Measurements from ENCODE around the gene NUBP2.

NUBP2 gene

DNA sequence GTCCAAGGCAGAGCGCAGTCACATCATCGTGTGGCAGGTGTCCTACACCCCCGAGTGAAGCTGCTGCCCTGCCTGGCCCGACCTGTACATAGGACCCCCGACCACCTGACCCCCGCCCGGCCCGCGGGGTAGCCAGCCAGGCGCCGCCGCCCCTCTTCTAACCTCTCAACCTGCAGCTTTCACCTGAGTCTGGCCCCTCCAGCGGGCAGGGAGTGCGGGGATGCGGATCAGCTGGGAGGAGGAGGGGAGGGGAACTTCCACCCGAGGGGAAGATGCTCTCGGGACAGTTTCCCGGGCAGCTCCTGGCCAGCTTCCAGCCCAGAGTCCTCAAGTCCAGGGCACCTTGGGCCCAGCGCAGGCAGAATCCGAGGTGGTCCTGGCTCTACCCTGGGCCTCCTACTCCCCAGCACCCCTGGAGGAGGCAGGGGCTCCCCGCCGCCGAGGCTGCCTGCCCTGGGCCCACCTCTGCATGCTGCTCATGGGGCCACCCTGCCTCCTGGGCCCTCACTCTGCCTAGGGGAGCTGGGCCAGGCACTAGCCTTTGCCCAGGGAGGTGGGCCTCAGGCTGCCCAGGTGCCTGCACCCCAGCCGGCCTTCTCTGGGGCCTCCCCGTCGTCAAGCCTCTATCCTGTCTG lies 13.9 kb upstream of the NUBP2 start:
- FAIRE-seq (no peak), DNase-seq (ENCODE audit: insufficient read length, low spot score) (no peak)
- TF ChIP-seq, protein P1, sequence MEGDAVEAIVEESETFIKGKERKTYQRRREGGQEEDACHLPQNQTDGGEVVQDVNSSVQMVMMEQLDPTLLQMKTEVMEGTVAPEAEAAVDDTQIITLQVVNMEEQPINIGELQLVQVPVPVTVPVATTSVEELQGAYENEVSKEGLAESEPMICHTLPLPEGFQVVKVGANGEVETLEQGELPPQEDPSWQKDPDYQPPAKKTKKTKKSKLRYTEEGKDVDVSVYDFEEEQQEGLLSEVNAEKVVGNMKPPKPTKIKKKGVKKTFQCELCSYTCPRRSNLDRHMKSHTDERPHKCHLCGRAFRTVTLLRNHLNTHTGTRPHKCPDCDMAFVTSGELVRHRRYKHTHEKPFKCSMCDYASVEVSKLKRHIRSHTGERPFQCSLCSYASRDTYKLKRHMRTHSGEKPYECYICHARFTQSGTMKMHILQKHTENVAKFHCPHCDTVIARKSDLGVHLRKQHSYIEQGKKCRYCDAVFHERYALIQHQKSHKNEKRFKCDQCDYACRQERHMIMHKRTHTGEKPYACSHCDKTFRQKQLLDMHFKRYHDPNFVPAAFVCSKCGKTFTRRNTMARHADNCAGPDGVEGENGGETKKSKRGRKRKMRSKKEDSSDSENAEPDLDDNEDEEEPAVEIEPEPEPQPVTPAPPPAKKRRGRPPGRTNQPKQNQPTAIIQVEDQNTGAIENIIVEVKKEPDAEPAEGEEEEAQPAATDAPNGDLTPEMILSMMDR (IDR thresholded peaks at IDR 0.05; ENCODE audit: insufficient read depth, missing control alignments), result no peak

DNA sequence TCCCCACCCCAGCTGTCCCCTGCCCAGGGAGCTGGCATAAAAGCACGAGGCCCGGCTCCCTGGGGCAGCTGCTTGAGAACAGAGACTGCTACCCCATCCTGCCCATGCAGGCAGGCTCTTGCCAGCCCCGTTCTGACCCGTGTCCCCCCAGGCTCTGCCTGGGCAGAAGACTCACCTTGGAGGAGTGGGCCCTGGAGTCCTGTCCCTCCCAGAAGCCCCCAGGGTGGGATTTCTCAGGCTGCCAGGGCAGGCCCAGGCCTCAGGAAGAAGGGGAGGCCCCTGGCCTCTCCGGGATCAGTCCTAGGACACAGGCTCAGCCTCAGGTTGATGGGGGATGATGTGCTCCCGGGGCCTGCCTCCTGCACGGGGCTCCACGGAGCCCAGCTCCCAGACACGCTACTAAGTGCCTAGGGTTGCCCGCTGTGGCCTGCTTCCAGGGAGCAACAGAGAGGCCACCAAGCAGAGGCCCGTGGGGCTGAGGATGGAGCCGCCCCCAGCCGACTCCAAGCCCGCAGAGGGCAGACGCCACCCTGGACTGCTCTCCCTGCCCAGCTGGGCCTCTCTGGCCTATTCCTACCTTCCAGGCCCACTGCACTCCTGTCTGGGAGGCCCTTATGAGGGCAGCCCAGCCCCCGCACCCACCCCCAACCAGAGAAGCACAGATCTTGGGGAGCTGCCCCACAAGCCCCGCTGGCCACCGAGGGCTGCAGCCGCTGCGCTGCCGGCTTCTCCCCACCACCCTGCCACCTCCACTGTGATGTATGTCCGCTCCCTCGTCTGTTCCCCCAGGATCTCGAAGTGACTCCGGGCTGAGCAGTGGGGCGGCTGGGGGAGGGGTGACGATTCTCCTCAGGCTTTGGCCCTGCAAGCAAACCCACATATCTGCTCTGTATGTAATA lies 13.1 kb upstream of the NUBP2 start:
- FAIRE-seq, result no peak
- TF ChIP-seq, protein P1 (IDR thresholded peaks at IDR 0.05; ENCODE audit: insufficient read depth, missing control alignments), result no peak
- no peak for DNase-seq (ENCODE audit: insufficient read length, low spot score)

GRCh38 chr16:1770328-1771187 lies 12.2 kb upstream of the NUBP2 start:
- FAIRE-seq, result no peak
- TF ChIP-seq, protein P1 (IDR thresholded peaks at IDR 0.05; ENCODE audit: insufficient read depth, missing control alignments), result no peak
- DNase-seq (ENCODE audit: insufficient read length, low spot score), result no peak

DNA sequence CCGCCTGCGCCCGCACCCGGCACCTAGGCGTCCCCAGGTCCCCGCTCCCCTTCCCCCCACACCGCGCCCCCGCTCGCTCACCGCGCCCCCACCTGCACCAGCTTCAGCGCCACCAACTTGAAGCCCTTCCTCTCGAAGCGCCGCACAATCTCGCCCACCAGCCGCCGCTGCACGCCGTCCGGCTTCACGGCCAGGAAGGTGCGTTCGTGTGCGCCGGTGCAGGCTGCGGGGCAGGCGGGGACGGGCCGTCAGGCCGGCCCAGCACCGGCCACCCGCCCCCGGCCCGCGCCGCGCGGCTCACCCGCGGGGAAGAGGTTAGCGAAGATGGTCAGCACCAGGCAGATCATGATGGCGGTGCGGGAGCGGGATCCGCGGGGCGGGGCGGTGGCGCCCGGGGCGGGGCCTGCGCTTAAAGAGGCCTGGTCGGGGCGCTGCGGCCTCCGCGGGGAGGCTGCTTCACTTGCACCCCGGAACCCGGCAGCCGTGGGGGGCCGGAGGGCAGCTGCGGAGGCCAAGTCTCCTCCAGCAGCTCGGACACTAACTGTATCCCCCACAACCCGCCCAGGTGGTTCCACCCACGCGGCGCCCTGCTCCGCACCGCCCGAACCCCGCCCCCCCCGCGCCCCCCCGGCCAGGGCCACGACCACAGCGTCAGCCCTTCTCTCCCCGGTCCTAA lies 11.4 kb upstream of the NUBP2 start, which contains the start of gene NME3:
TSS of gene NME3 (minus strand) at position 356 of the 676 bp plus-strand sequence. CDS start at position 347, 9 bp downstream.
- DNase-seq (ENCODE audit: insufficient read length, low spot score) (peak; percentile 89), FAIRE-seq (no peak)
- TF ChIP-seq, protein P1 (IDR thresholded peaks at IDR 0.05; ENCODE audit: insufficient read depth, missing control alignments), result no peak

- DNase-seq (ENCODE audit: insufficient read length, low spot score) (no peak), FAIRE-seq (no peak)
- TF ChIP-seq, protein P1 (IDR thresholded peaks at IDR 0.05; ENCODE audit: insufficient read depth, missing control alignments), result no peak
Observed at GRCh38 chr16:1771864-1772361, 10.8 kb upstream of the NUBP2 start.

DNA sequence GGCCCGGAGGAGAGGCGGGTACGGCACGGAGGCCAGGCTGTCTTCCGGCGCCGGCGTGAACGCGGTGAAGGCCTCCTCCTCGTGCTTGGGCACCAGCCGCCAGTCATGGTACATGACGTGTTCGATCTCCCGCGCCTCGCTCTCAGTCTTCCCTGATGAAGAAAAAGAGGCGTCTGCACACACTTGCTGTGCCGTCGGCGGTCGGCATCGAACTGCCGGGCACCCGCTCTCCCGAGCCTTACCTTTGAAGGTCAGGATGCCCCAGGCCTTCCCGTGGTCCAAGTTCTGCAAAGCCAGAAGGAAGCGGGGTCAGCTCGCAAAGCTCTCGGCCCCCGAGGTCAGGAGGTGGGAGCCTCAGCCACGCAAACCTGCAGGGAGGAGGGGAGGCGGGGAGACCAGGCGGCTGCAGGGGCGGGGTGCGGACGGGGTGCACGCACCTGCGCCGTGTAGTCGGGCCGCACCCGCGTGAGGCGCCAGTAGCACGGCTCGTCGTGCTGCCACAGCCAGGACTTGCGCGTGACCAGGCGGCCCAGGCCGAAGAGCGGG lies 10.3 kb upstream of the NUBP2 start, which contains the start of gene EME2:
TSS of gene EME2 (plus strand) at position 449 of the 546 bp plus-strand sequence. CDS start 418 bp downstream, outside the sequence.
- DNase-seq (ENCODE audit: insufficient read length, low spot score), result no peak
- TF ChIP-seq, protein P1 (IDR thresholded peaks at IDR 0.05; ENCODE audit: insufficient read depth, missing control alignments), result no peak
- FAIRE-seq, result no peak

Data from D721Med (cell line).